ENCODE results near the gene PCP2.

Gene PCP2

DNA sequence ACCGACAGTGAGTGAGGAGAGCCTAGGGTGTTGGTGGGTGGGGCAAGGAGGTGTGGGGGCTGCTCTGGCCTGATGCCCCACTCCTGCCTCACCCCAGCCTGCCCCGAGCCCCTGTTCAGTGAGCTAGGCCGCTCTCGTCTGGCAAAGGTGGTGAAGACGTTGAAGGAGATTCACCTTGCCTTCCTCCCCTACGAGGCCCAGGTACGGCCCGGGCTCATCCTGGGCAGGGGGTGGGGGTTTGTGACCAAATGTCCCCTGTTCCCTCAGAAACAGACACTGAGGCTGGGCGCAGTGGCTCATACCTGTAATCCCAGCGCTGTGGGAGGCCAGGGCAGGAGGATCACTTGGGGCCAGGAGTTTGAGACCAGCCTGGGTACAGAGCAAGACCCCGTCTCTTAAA lies 7.3 kb upstream of the PCP2 start:
- in situ Hi-C loops (cut with MboI; ENCODE audit: low sequenced_read_pairs), result no loop called here

DNA sequence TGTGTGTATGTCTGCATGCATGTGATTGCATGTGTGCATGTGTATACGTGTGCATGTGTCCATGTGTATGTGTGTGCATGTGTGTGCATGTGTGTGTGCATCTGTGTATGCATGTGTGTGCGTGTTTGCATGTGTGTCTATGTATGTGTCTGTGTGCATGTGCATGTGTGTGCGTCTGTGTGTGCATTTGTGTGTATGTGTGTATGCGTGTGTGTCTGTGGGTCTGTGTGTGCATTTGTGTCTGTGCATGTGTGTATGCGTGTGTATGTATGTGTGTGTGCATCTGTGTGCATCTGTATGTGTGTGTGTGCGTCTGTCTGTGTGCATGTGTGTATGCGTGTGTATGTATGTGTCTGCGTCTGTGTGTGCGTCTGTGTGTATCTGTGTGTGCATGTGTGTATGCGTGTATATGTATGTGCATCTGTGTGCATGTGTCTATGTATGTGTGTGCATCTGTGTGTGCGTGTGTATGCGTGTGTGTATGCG lies 6.4 kb upstream of the PCP2 start:
- in situ Hi-C loops (cut with MboI; ENCODE audit: low sequenced_read_pairs), result no loop called here

DNA sequence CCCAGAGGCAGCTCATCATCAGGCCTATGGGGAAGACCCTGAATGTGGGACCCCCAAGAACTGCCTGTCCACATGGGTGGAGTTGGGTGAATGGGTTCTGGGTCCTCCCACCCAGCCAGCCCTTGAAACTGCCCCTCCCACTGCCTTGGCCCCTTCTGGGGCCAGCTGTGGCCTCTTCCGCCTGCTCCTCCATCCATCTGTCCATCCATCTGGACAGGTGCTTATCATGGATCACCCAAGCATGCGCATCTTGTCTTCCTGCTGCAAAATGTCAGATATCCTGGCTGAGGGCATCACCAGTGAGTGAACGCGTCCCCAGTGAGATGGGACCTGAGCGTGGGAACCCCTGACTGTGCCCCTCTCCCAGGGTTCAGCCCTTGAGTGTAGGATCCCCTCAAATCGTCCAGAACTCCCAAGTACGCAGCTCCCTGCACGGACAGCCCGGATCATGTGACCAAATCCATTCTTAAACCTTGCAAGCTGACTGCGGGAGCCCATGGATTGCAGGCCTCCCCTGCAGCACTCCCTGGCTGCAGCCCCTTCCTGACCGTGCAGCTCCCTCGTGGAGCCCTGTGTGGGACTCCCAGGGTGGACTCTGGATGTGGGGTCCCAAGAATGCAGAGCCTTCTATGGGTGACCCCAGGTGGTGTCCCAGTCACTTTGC lies 5.4 kb upstream of the PCP2 start:
- in situ Hi-C loops (cut with MboI; ENCODE audit: low sequenced_read_pairs), result no loop called here

GRCh38 chr19:7637374-7638256 lies 4.1 kb upstream of the PCP2 start:
- in situ Hi-C loops (cut with MboI; ENCODE audit: low sequenced_read_pairs), result no loop called here

DNA sequence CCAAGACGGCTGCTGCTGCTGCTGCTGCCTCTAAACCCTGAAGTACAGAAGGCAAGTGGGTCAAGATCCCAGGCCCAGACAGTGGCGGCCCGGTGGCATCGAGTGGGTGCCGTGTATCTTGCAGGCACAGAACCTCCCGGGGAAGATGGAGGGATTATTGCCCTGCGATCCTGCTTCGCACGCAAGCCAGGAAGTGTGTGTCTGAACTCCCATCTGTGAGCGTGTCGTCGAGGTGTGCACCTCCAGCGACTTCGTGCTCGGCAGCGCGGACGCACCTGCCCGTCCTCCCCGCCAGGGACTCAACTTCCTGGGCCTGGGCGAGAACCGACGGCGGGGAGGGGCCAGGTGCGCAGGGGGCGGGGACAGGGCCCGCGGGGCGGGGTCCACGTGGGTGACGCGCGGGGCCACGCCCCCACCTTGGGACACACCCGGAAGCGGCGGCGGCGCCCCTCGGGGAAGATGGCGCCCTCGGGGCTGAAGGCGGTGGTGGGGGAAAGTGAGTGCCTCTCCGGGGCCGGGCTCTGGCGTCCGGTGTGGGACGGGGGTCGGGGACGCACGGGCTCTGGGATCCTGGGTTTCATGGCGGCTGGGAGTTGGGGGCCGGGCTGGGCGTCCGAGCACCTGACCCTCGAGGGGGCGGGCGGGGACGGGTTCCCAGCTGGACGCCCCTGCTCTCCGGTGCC lies 3.3 kb upstream of the PCP2 start, which contains the start of gene STXBP2:
TSS of gene STXBP2 (plus strand) at position 420 of the 683 bp plus-strand sequence. CDS start at position 460, 40 bp downstream.
- in situ Hi-C loops (cut with MboI; ENCODE audit: low sequenced_read_pairs), result no loop called here

- in situ Hi-C loops (cut with MboI; ENCODE audit: low sequenced_read_pairs), result no loop called here
Measured at GRCh38 chr19:7636317-7636690, 2.8 kb upstream of the PCP2 start.

DNA sequence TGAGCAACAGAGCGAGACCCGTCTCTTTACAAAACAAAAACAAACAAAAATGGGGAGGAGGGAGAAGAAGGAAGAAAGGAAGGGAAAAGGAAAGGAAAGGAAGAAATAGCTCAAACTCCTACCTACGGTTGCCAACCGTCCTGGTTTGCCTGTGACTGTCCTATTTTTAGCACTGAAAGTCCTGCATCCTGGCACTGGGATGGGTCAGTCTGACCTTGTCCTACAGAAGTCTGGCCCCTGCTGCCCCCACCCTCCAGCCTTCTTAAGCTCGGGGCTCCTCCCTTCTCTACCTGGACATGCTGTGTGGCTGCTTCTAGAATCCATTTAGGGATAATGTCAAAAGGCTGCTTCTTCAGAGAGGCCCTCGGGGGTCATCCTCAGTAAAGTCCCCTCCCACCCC lies 2.2 kb upstream of the PCP2 start:
- in situ Hi-C loops (cut with MboI; ENCODE audit: low sequenced_read_pairs), result no loop called here

DNA sequence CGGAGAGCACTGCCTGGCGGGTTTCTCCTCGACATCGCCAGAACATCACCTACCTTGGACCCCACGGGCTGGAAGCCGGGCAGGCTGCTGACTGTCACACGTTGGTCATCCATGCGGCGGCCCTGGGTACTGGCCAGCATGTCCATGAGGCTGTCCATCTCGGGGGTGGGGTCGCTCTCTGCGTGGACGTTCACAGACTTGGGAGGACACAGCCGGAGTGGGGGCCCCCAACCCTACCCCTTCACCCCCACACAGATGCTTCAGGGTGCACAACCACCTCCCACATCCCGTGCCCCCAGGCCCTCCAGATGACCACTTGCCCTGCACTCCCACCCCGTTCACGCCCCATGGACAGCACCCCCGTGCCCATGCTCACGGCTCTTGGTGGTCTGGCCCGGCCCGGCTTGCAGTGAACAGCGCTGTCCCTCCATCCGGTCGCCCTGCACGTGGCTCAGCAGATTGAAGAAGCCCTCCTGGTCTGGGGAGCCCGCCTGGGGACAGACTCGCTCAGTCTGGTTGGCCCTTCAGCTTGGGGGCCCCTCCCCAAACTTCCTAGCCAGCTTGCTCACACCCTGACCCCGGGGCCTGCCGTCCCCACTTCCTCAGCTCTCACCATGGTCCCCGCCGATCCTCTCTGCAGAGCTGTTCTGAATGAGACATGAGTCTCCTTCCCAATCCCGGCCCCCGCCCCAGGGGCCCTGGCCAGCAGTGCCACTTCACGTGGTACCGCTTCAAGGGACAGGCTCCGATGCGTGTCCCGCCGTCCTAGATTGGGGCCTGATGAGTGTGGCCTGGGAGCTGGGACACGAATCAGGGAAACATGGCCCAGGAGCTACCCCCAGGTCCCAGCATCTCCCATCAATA lies 947 bp downstream of the PCP2 start:
- in situ Hi-C loops (cut with MboI; ENCODE audit: low sequenced_read_pairs), result no loop called here

- in situ Hi-C loops (cut with MboI; ENCODE audit: low sequenced_read_pairs), result no loop called here
Measured at GRCh38 chr19:7631577-7631976, 1.9 kb downstream of the PCP2 start.

- in situ Hi-C loops (cut with MboI; ENCODE audit: low sequenced_read_pairs), result no loop called here
Measured at GRCh38 chr19:7629347-7630054, 4.0 kb downstream of the PCP2 start, which contains the start of the genes PET100 and XAB2. Gene PET100, plus strand, starts transcription at chr19:7629793. Its CDS starts 41 bp downstream, at chr19:7629834. Gene XAB2, minus strand, starts transcription at chr19:7629545. Its CDS starts 18 bp downstream, at chr19:7629527.

GRCh38 chr19:7628589-7629311 lies 4.8 kb downstream of the PCP2 start:
- in situ Hi-C loops (cut with MboI; ENCODE audit: low sequenced_read_pairs), result no loop called here

GRCh38 chr19:7627166-7627565 lies 6.4 kb downstream of the PCP2 start:
- in situ Hi-C loops (cut with MboI; ENCODE audit: low sequenced_read_pairs), result no loop called here

DNA sequence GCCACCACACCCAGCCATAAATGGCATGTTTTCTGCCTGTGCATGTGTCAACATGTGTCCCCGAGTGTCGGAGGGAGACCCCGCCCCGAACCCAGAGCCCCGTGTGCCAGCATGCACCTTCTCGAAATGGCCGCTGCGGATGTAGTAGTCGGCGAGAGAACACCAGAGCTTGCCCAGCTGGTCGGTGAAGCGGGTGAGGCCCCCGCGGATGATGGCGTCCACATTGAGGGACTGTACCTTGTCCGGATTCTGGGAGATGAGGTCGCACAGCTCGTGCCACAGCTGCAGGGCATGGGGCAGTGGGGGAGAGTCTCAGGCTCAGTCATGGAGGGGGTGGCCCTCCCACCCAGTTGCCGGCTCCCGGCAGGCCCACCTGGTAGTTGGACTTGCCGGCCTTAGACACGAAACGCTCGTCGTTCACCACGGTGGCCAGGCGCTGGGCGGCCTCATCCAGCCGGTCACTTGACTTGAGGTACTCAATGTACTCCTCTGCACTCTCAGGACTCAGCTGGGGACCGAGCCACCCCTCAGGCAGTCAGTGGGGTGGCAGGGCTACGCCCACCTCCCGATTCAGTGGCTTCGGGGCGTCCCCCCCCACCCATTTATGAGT lies 7.7 kb downstream of the PCP2 start:
- in situ Hi-C loops (cut with MboI; ENCODE audit: low sequenced_read_pairs), result no loop called here

- in situ Hi-C loops (cut with MboI; ENCODE audit: low sequenced_read_pairs), result no loop called here
Measured at GRCh38 chr19:7624810-7625209, 8.7 kb downstream of the PCP2 start.

DNA sequence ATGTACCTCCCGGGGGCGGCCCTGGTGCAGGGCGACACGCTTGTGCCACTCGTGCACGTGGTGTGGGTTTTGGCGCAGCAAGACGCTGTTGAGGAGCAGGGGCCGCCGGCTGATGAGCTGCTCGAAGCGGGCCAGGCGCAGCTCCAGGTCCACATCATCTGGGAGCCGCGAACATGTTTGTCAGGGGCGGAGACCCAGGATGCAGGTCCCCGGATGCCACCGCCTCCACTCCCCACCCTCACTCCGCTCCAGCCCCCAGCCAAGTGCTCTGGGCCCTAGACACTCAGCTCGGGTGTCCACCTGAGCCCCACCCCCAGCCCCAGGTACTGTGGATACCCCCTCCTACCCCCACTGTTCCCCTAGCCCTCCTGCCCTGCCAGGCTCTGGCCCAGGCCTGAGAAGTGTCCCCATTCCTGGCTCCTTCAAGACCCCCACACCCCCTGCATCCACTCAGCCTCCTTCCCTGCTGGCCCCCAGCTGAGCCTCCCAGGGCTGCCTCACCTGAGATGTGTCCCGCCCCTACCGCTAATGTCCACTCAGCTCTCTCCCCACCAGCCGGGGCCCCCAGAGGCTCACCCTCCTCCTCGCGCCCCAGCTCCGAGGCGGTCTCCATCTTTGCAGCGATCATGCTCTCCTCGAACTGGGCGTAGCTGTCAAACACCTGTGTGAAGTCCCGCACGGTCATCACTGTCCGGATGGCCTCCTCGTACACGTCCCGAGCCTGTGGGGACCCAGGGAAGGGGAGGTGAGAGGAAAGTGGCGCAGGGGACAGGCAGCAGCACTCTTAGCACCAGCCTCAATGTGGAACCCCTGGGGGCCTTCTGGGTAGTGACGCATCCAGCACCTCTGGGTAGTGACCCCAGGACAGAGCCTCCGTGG lies 9.6 kb downstream of the PCP2 start:
- in situ Hi-C loops (cut with MboI; ENCODE audit: low sequenced_read_pairs), result no loop called here

- in situ Hi-C loops (cut with MboI; ENCODE audit: low sequenced_read_pairs), result no loop called here
Measured at GRCh38 chr19:7622933-7623685, 10.4 kb downstream of the PCP2 start.

Data from hTERT RPE-1 (cell line).